LNCaP clone FGC (cell line): ENCODE measurements around the gene WDR1.

Source experiments
- DNase-seq: peaks from one replicate; pipeline ENCODE4 v3.0.0-alpha.2; 2011; ENCODE audit warnings: low read depth
- H3K4me3 ChIP-seq: 2 replicates; pipeline ENCODE4 v1.5.1; 2011; ENCODE audit warnings: mild to moderate bottlenecking, low read depth, low read length, control low read depth
- CTCF ChIP-seq: IDR thresholded peaks from 2 replicates; pipeline ENCODE4 v1.5.1; 2012; ENCODE audit warnings: mild to moderate bottlenecking; ENCODE audit not compliant: control insufficient read depth, insufficient read depth; ENCODE audit errors: extremely low read depth

The WDR1 gene

GRCh38 chr4:10092481-10093270 lies 23.9 kb downstream of the WDR1 start:
- no peak for DNase-seq

GRCh38 chr4:10091531-10092181 lies 24.9 kb downstream of the WDR1 start:
- no peak for DNase-seq
- no peak overlapping the region for H3K4me3 ChIP-seq
- no peak for TF ChIP-seq CTCF

More at GRCh38 chr4:10092481-10093270, 23.9 kb downstream of the WDR1 start:
- TF ChIP-seq CTCF = no peak
- H3K4me3 ChIP-seq = no peak overlapping the region

- no peak overlapping the region for H3K4me3 ChIP-seq
- TF ChIP-seq CTCF = no peak
- DNase-seq = no peak
Measured at GRCh38 chr4:10090467-10091250, 25.9 kb downstream of the WDR1 start.

GRCh38 chr4:10089346-10089745 lies 27.3 kb downstream of the WDR1 start:
- DNase-seq = peak; percentile 65
- no peak overlapping the region for H3K4me3 ChIP-seq
- TF ChIP-seq CTCF = peak; percentile 76

- DNase-seq = no peak
- no peak for TF ChIP-seq CTCF
Measured at GRCh38 chr4:10088135-10089010, 28.2 kb downstream of the WDR1 start.

GRCh38 chr4:10087152-10087791 lies 29.3 kb downstream of the WDR1 start:
- H3K4me3 ChIP-seq = no peak overlapping the region
- TF ChIP-seq CTCF = no peak
- no peak for DNase-seq

More at GRCh38 chr4:10088135-10089010, 28.2 kb downstream of the WDR1 start:
- no peak overlapping the region for H3K4me3 ChIP-seq
